NCI-H128 (cell line): ENCODE results near the gene RILPL2.
"Not testable (repeated sequence)": the region's sequence is repeated elsewhere in the genome, so short reads cannot be mapped to it uniquely, and the experiment has no call there.

ENCODE experiments used
- DNase-seq: peaks from one replicate; lab custom pipeline; 2025; ENCODE audit not compliant: unreplicated experiment; lab: John Stamatoyannopoulos, UW

RILPL2 gene

DNA sequence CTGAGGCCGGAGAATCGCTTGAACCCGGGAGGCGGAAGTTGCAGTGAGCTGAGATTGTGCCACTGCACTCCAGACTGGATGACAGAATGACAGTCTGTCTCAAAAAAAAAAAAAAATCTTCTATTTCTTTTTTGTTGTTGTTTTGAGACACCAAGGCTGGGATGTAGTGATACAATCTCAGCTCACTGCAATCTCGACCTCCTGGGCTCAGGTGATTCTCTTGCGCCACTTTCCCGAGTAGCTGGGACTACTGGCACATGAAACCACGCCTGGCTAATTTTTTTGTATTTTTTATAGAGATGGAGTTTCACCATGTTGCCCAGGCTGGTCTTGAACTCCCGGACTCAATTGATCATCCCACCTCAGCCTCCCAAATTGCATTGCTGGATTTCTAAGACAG lies 14.2 kb upstream of the RILPL2 start:
- DNase-seq = no peak

DNA sequence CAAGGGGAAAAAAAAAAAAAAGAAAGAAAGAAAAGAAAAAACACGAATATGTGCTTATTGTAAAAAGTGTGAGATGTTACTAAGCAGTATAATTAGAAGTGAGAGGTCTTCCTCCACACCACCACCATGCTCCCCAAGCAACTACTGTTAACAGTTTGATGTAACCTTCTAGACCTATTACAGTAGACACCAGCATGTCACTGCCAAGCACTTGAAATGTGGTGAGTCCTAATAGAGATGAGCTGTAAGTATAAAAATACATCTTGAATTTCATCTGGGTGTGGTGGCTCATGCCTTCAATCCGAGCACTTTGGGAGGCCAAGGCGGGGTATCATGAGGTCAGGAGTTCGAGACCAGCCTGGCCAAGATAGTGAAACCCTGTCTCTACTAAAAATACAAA lies 13.4 kb upstream of the RILPL2 start:
- no peak for DNase-seq

DNA sequence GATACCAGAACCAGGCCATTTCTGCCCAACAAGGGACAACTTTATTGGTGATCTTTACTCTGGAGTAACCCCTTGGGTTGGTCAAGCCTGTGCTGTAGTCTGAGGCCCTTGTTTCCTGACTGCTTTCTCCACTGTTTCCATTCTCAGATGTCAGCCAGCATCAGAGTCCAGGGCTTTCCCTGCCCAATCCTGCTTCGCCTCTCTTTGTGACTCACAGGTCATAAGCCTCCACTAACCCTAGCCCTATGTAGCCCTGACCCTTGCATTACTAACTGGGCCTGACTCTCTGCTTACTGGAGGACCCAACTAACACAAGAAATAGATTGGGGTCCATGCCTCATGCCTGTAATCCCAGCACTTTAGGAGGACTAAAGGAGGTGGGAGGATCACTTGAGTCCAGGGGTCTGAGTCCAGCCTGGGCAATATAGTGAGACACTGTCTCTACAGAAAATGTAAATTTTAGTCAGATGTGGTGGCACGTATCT lies 12.8 kb upstream of the RILPL2 start:
- DNase-seq = no peak

DNA sequence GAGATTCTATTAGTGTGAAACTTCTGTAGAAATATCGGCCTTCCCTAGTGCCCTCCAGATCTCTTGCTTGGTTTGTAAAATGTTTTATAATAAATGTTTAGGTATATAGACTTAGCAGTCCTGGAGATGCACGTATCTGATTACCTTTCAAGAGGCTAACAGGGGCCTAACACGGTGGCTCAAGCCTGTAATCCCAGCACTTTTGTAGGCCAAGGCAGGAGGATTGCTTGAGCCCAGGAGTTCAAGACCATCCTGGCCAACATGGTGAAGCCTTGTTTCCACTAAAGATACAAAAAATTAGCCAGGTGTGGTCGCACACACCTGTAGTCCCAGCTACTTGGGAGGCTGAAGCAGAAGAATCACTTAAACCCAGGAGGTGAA lies 9.8 kb upstream of the RILPL2 start:
- DNase-seq = no peak

DNA sequence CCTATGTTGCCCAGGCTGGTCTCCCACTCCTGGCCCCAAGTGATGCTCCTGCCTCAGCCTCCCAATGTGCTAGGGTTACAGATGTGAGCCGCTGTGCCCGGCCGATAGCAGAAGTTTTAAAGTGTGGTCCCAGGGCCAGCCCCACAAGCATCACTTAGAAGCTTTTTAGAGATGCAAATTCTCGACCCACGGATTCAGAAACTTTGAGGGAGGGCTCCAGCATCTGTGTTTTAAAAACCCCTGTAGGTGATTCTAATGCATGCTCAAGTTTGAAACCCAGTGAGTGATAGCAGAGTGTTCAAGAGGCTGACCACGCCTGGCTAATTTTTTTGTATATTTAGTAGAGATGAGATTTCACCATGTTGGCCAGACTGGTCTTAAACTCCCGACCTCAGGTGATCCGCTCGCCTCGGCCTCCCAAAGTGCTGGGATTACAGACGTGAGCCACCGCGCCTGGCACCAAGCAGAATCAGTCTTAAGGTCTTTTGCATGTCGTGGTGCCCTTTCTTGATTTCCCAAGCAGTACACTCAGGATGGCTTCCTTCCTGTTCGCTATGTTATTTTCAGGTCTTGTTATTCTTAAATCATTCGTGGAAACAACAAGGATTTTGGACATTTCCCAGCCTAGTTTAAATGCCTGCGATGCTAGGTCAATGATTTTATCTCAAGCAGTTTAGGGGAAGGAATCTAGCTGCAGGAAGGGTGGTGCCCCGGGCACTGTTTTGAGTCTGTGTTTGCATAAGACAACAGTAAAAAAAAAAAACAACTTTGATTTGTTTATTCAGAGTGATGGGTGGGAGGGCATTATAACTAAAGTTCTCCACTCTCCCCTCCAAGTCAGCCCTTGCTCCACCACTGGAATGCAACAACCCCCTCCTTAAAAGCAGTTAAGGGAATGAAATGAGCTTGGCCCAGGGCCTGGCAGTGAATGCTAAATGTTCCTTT lies 9.2 kb upstream of the RILPL2 start:
- DNase-seq = no peak

DNA sequence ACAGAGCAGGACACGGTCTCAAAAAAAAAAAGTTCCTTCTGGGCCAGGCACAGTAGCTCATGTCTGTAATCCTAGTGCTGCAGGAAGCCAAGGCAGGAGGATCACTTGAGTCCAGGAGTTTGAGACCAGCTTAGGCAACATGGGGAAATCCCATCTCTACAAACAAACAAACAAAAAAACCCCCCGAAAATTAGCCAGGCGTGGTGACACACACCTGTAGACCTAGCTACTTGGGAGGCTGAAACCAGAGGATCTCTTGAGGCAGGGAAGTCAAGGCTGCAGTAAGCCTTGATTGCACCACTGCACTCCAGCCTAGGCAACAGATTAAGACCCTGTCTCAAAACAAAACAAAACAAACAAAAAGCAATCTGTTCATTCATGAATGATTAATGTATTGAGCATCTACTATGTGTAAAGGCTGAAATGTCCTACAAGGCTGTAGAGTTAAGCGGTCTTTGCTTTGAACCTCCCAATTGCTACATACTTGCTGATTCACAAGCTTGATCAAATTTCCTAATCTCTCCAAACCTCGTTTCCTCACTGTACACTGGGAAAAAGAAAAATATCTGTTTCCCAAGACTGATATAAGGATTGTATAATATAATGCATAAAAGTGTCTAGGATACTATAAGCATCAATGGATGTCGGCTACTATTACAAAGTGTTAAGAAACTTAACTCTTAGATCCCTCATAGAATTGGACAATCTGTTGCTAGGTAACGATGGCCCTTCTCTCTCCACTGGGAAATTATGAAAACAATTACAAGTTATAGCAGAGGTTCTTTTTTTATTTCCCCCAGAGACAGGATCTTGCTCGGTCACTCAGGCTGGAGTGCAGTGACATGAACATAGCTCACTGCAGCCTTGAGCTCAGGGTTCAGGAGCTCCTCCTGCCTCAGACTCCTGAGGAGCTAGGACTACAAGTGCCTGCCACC lies 7.9 kb upstream of the RILPL2 start:
- no peak for DNase-seq

DNA sequence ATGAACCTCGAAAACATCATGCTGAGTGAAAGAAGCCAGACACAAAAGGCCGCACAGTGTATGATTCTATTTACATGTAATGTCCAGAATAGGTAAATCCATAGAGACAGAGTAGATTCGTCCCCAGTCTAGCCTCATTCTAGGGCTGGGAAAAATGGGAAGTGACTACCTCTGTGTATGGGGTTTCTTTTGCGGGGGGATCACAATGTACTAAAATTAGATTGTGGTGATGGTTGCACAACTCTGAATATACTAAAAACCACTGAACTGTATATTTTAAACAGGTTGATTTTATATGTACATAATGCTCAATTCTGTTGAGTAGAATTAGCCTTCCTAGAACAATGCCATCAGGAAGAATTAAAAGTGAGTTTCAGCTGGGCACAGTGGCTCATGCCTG lies 6.3 kb upstream of the RILPL2 start:
- no peak for DNase-seq

DNA sequence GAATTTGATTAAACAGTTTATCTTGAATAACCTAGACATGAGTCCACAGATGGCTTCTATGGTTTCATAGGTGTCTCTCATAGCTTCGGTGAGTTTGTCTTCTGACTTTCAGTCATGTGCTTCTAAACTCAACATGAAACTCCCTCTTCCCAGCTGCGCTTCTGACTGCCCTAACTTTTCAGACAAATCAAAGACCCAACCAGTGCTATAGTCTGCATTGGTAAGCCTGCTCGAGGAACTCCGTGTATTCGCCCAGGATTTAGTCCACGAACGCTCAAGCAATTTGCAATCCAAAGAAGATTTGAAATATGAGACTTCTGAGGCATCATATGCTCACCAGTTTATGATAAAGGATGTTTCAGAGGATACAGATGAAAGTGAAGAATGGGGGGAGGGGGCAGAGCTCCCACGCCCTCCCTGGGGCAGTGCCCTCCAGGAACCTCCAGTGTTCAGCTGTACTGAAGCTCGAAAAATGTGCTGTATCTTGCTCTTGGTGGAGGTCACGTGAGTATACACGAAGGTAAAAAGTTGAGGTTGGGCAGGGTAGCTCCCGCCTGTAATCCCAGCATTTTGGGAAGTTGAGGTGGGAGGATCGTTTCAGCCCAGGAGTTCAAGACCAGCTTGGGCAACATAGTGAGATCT lies 5.2 kb upstream of the RILPL2 start:
- no peak for DNase-seq

DNA sequence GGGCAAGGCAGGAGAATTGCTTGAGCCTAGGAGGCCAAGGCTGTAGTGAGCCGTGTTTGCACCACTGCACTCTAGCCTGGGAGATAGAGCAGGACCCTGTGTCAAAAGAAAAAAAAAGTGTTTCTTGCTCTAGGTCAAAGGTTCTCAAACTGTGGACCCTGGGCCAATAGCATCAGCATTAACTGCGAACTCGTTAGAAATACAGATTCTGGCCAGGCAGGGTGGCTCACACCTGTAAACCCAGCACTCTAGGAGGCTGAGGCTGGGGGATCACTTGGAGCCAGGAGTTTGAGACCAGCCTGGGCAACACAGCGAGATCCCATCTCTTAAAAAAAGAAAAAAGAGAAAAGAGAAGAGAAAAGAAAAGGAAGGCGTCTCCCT lies 858 bp downstream of the RILPL2 start:
- no peak for DNase-seq

DNA sequence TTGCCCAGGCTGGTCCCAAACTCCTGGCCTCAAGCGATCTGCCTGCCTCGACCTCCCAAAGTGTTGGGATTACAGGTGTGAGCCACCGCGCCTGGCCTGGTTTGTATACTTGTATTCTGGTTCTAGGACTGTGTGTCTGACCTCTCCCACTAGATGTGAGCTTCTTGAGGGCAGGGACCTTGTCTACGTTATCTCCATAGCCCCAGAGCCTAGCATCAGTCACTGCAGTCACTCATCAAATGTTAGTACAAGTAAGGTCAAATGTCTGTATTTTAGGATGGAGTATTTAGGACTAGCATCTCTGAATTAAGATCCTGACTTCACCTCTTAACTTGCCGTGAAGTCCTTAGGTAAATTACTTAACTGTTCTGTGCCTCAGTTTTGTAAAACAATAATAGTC lies 2.9 kb downstream of the RILPL2 start:
- no peak for DNase-seq

DNA sequence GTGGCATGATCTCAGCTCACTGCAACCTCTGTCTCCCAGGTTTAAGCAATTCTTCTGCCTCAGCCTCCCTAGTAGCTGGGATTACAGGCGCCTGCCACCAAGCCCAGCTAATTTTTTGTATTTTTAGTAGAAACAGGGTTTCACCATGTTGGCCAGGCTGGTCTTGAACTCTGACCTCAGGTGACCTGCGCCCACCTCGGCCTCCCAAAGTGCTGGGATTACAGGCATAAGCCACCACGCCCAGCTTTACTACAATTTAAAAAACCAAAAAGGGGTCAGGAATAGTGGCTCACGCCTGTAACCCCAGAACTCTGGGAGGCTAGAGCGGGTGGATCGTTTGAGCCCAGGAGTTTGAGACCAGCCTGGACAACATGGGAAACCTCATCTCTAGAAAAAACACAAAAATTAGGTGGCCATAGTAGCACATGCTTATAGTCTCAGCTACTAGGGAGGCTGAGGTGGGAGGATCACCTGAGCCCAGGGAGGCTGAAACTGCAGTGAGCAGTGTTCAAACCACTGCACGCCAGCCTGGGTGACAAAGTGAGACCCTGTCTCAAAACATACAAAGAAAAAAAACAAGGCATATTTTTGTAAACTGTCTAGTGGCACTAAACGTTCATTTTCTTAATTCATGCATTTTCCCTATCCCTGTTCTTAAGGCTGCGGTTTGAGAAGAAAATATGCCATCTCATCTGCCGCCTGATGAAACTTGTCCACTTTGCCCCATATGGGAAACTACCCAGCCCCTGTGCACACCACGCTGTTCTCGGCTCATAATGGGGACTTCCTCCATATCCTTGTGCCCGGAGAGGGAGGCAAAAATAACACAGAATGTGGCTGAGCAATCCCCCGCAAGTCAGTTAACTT lies 4.3 kb downstream of the RILPL2 start:
- not testable (repeated sequence) for DNase-seq

DNA sequence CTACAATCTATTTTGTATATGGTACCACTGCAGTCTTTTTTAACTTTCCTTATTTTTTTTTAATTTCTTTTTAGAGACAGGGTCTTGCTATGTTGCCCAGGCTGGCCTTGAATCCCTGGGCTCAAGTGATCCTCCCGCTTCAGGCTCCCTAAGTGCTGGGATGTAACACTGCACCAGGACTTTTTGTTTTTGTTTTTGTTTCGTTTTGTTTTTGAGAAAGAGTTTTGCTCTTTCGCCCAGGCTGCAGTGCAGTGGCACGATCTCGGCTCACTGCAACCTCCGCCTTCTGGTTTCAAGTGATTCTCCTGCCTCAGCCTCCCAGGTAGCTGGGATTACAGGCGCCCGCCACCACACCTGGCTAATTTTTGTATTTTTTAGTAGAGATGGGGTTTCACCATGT lies 7.4 kb downstream of the RILPL2 start:
- not testable (repeated sequence) for DNase-seq

DNA sequence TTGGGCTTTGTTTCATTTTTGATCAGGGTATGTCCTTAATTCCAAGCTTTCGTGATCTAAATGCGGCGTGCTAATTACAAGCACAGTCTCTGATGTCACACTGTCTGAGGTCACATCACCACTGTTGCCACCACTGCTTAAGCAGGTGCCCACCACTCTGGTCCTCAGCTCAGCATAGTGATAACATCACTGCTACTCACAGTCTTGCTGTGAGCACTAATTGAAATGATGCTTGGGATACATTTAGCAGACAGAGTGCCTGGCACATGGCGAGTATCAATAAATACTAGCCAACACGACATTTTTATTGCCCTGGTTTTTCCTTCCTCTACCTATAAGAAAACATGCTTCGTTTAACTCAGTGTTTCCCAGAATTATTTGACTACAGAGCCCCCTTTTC lies 7.9 kb downstream of the RILPL2 start:
- no peak for DNase-seq

DNA sequence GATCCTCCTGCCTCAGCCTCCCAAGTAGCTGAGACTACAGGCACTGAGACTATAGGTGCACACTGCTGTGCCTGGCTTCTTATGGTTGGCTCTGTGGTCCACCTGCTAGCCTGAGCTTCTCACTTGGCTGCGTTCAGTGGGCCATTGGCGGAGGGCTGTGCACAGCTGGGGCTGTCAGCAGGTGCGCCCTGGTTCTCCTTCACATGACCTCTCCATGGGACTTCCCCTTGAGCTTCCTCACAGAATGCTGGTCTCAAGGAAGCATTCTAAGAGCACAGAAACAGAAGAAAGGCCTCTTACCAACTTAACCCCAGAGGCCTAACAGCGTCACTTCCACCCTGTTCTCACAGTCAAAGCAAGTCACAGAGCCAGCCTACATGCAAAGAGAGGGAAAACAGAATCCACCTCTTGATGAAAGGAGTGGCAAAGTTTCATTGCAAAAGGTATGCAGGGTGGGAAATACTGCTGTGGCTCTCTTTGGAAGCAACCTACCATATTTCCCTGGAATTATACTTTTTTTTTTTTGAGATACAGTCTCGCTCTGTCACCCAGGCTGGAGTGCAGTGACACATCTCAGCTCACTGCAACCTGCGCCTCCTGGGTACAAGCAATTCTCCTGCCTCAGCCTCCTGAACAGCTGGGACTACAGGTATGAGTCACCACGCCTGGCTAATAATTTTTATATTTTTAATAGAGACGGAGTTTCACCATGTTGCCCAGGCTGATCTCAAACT lies 9.3 kb downstream of the RILPL2 start:
- DNase-seq = no peak

DNA sequence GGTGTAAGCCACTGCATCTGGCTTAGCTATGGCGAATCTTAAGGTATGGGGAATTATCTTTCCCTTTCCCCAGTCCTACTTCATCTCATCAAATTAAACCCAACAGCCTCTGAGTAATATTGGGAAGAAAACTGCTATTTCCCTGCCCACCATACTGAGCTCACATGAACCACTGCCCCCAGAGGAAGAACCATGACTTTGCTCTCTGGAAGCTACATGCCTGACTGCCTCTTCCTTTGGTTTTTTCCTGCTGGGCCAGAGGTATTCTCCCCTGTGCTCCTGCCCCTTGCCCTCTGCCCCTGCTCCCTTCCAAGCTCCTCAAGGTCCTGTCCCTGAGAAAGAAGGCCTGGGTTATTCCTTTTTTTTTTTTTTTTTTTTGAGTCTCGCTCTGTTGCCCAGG lies 15.2 kb downstream of the RILPL2 start:
- DNase-seq = no peak

DNA sequence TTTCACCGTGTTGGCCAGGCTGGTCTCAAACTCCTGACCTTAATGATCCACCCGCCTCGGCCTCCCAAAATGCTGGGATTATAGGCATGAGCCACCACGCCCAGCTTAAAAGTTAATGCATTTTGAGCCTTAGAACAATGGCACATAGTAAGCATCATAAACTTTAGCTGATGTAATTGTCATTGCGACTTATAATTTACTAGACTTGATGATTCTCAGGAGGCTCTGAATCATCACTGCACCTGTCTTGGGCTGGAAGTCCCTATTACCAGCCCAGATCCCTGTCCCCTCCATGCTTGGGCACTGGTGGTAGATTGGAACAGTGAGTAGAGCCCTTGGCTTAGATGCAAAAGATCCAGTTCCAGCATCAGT lies 26.5 kb downstream of the RILPL2 start:
- no peak for DNase-seq

DNA sequence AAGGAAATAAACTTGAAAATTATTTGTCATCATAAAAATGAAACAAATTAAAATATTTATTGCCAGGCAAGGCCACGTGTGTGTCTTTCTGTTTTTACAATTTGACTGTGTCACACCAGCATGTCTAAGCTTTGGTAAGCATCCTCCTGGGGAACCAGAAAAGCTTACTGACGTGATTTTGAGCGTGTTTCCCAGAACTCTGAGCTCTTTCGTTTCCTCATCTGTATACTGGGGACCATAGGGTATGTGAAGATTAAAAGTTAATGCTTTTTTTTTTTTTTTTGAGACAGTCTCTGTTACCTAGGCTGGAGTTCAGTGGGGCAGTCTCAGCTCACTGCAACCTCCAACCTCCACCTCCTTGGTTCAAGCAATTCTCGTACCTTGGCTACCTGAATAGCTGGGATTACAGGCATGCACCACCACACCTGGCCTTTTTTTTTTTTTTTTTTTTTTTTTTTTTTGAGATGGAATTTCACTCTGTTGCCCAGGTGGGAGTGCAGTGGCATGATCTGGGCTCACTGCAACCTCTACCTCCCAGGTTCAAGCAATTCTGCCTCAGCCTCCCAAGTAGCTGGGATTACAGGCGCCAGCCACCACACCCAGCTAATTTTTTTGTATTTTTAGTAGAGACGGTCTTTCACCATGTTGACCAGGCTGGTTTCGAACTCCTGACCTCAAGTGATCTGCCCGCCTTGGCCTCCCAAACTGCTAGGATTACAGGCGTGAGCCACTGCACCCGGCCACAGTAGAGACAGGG lies 27.0 kb downstream of the RILPL2 start:
- DNase-seq = not testable (repeated sequence)

DNA sequence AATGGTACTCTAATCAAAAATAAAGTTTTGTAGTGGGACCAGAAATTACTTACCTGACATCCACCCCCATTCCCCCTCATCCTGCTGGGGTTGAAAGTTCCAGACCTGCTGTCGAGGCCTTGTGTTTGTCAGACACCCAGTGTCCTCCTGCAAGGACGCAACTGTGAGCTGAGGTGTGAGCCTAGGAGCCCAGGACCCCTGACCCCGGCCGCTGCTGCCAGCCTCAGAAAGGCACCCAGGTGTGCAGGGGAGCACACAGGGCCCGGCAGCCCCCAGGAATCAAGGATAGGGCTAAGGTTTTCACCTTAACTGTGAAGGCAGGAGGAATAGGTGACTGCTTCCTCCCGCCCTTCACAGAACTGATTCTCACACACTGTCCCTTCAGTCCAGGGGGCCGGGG lies 27.9 kb downstream of the RILPL2 start:
- not testable (repeated sequence) for DNase-seq

DNA sequence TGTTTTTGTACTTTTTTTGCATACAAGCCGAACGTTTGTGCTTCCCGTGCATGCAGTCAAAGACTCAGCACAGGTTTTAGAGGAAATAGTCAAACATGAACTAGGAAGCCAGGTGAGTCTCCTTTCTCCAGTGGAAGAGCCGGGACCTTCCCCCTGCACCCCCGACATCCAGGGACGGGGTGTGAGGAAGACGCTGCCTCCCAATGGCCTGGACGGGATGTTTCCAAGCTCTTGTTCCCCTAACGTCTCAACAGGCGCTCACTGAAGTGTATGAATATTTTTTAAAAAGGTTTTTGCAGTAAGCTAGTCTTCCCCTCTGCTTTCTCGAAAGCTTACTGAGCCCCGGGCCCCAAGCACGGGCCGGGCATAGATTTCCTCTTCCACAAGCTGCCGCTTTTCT lies 28.6 kb downstream of the RILPL2 start:
- DNase-seq = not testable (repeated sequence)
